ENCODE data around the gene ITPRID1.

Gene ITPRID1

GRCh38 chr7:31642681-31643115 lies 128.8 kb downstream of the ITPRID1 start:
- no peak for DNase-seq

GRCh38 chr7:31646942-31647341 lies 133.1 kb downstream of the ITPRID1 start:
- DNase-seq, result no peak

- DNase-seq, result no peak
These were observed 133.6 kb downstream of the ITPRID1 start for GRCh38 chr7:31647511-31647910.

- no peak for DNase-seq
These were observed 134.4 kb downstream of the ITPRID1 start for GRCh38 chr7:31648288-31648687.

- no peak for DNase-seq
These were observed 135.0 kb downstream of the ITPRID1 start for GRCh38 chr7:31648880-31649279.

GRCh38 chr7:31651234-31652062 lies 137.6 kb downstream of the ITPRID1 start:
- no peak for DNase-seq

GRCh38 chr7:31652063-31652326 lies 138.1 kb downstream of the ITPRID1 start:
- DNase-seq, result no peak

- DNase-seq, result no peak
These were observed 149.2 kb downstream of the ITPRID1 start for GRCh38 chr7:31663072-31663471.

GRCh38 chr7:31664890-31665289 lies 151.0 kb downstream of the ITPRID1 start:
- no peak for DNase-seq

GRCh38 chr7:31665546-31665945 lies 151.7 kb downstream of the ITPRID1 start:
- no peak for DNase-seq

- no peak for DNase-seq
These were observed 155.6 kb downstream of the ITPRID1 start for GRCh38 chr7:31669461-31669860.

- no peak for DNase-seq
These were observed 165.8 kb downstream of the ITPRID1 start for GRCh38 chr7:31679574-31680305.

GRCh38 chr7:31683445-31684225 lies 169.7 kb downstream of the ITPRID1 start:
- DNase-seq, result no peak

GRCh38 chr7:31687024-31687748 lies 173.3 kb downstream of the ITPRID1 start, which contains the start of gene PPP1R17:
PPP1R17 (plus strand) TSS chr7:31687215; CDS start chr7:31692442, 5,227 bp downstream.
- DNase-seq, result no peak

- no peak for DNase-seq
These were observed 174.5 kb downstream of the ITPRID1 start for GRCh38 chr7:31688372-31688771.

- no peak for DNase-seq
These were observed 175.1 kb downstream of the ITPRID1 start for GRCh38 chr7:31688996-31689395.

GRCh38 chr7:31690935-31691334 lies 177.0 kb downstream of the ITPRID1 start:
- no peak for DNase-seq

GRCh38 chr7:31692451-31692850 lies 178.6 kb downstream of the ITPRID1 start:
- DNase-seq, result no peak

- DNase-seq, result no peak
These were observed 179.0 kb downstream of the ITPRID1 start for GRCh38 chr7:31692871-31693270.

- no peak for DNase-seq
These were observed 182.1 kb downstream of the ITPRID1 start for GRCh38 chr7:31695859-31696614.

GRCh38 chr7:31699050-31699449 lies 185.2 kb downstream of the ITPRID1 start:
- DNase-seq, result no peak

GRCh38 chr7:31702354-31702753 lies 188.5 kb downstream of the ITPRID1 start:
- no peak for DNase-seq
